Stomach (tissue), 4 donors: ENCODE results near the gene CCDC116.

ENCODE experiments used
- CTCF ChIP-seq, 7 experiments: fragments of 450-650 bp in 4 of 7; fragments of 200-600 bp in 3 of 7; sonication (generic) in 3 of 7; IDR thresholded peaks; one replicate each; pipeline ENCODE4 v1.5.1; 2016 to 2019; ENCODE audit warnings: antibody characterized with exemption in 7 of 7, control low read depth in 2 of 7, mild to moderate bottlenecking in 1 of 7
- EP300 ChIP-seq: sonication (generic); formaldehyde crosslinking; IDR thresholded peaks from one replicate; pipeline ENCODE4 v1.6.1; 2017; ENCODE audit warnings: antibody characterized with exemption
- POLR2A ChIP-seq, 4 donors: fragments of 450-650 bp; IDR thresholded peaks; one replicate each; pipeline ENCODE4 v1.6.1; 2016; ENCODE audit warnings: antibody characterized with exemption in 4 of 4, control low read depth in 2 of 4, mild to moderate bottlenecking in 1 of 4, moderate library complexity in 1 of 4

GRCh38 chr22:21677606-21678443, 45.3 kb downstream of the CCDC116 start:
- TF ChIP-seq EP300 (no peak), CTCF (IDR thresholded peaks at IDR 0.05) (no peak), POLR2A (IDR thresholded peaks at IDR 0.05) (no peak)
